Panc1 (cell line): ENCODE results near the gene COL26A1. TPM values are rescaled to one million over a fixed set of nuclear protein-coding genes. Genes with fewer than 3 reads are reported as not detected.

ENCODE experiments used
- ATAC-seq: fragments of 200-7000 bp; cut with Tn5 transposase; 2 replicates; pipeline ENCODE4 v1.9.1; 2020; ENCODE audit warnings: mild to moderate bottlenecking, moderate library complexity
- BruUV-seq: library from RNA; stranded (reverse); fragments of 400-500 nt; replicated peaks from 2 replicates; lab custom pipeline; 2021; lab: Mats Ljungman, UMichigan
- CTCF ChIA-PET: fragments of 300-600 bp; sonication (Branson Sonifier 250); formaldehyde crosslinking; loops from one replicate; lab custom pipeline; 2022; ENCODE audit warnings: antibody characterized with exemption; lab: Charles Lee
- POLR2A ChIA-PET: fragments of 300-600 bp; sonication (Branson Sonifier 250); formaldehyde crosslinking; loops from one replicate; lab custom pipeline; 2022; ENCODE audit warnings: antibody characterized with exemption; lab: Charles Lee
- DNase-seq: peaks from one replicate; pipeline ENCODE4 v3.0.0-alpha.2; 2010; ENCODE audit warnings: low read depth, low spot score
- H3K27ac ChIP-seq: 2 replicates; pipeline ENCODE4 v1.5.1; 2011; ENCODE audit warnings: mild to moderate bottlenecking, low read length, inconsistent platforms
- H3K27me3 ChIP-seq: fragments of 200-500 bp; sonication (Bioruptor generic); 2 replicates; pipeline ENCODE4 v1.6.0; 2014; ENCODE audit warnings: low read length, inconsistent platforms; ENCODE audit not compliant: control insufficient read depth, insufficient read depth
- H3K36me3 ChIP-seq: fragments of 200-500 bp; sonication (Bioruptor generic); 2 replicates; pipeline ENCODE4 v1.5.1; 2014; ENCODE audit warnings: inconsistent platforms, mild to moderate bottlenecking, low read length, moderate library complexity; ENCODE audit not compliant: control insufficient read depth, insufficient read depth
- H3K4me1 ChIP-seq: 2 replicates; pipeline ENCODE4 v1.5.1; 2011; ENCODE audit warnings: inconsistent platforms, mild to moderate bottlenecking, low read length, moderate library complexity; ENCODE audit not compliant: control insufficient read depth, insufficient read depth
- H3K4me3 ChIP-seq, 2 experiments: 2 replicates each; pipeline ENCODE4 v1.5.1; 2011 to 2012; ENCODE audit warnings: low read depth in 2 of 2, low read length in 2 of 2, mild to moderate bottlenecking in 2 of 2, inconsistent platforms in 1 of 2, moderate library complexity in 1 of 2
- H3K9me3 ChIP-seq: fragments of 200-500 bp; sonication (Bioruptor generic); 2 replicates; pipeline ENCODE4 v1.5.1; 2014; ENCODE audit warnings: low read depth, mild to moderate bottlenecking, inconsistent platforms, low read length, moderate library complexity; ENCODE audit not compliant: control insufficient read depth, insufficient read depth
- CTCF ChIP-seq: fragments of 450-650 bp; IDR thresholded peaks from 2 replicates; pipeline ENCODE4 v1.5.1; 2017; ENCODE audit warnings: mild to moderate bottlenecking
- POLR2AphosphoS5 ChIP-seq: IDR thresholded peaks from 2 replicates; pipeline ENCODE4 v1.6.1; 2012; ENCODE audit warnings: mild to moderate bottlenecking, low read depth, low read length, moderate library complexity
- REST ChIP-seq, 2 experiments: IDR thresholded peaks; 2 replicates each; pipeline ENCODE4 v1.6.1; 2011 to 2012; ENCODE audit warnings: low read depth in 2 of 2, control low read depth in 1 of 2, low read length in 1 of 2, mild to moderate bottlenecking in 1 of 2, moderate library complexity in 1 of 2; ENCODE audit not compliant: insufficient read depth in 1 of 2
- SIN3A ChIP-seq: IDR thresholded peaks from 2 replicates; pipeline ENCODE4 v1.6.1; 2012; ENCODE audit warnings: low read depth, mild to moderate bottlenecking, low read length, moderate library complexity, borderline replicate concordance; ENCODE audit not compliant: insufficient read depth
- TCF7L2 ChIP-seq: IDR thresholded peaks from 2 replicates; pipeline ENCODE4 v1.6.1; 2011; ENCODE audit warnings: mild to moderate bottlenecking, low read depth, low read length, inconsistent platforms
- in situ Hi-C: cut with HindIII; loops from 2 replicates; pipeline ENCODE4 v1.10.0; 2016; ENCODE audit warnings: low sequenced_read_pairs, low pct_unique_long_range_greater_than_20kb
- intact Hi-C: fragments of 100-400 bp; cut with micrococcal nuclease; formaldehyde crosslinking; loops from one replicate; pipeline ENCODE4 v1.10.0; 2022; ENCODE audit not compliant: unreplicated experiment
- total RNA-seq: library from RNA; stranded (reverse); gene quantifications from one replicate; pipeline ENCODE4 v1.2.1, GENCODE V29; 2021; ENCODE audit not compliant: unreplicated experiment

The COL26A1 gene
- total RNA-seq, 1 experiment from 2014 or later, result 25.8 TPM

DNA sequence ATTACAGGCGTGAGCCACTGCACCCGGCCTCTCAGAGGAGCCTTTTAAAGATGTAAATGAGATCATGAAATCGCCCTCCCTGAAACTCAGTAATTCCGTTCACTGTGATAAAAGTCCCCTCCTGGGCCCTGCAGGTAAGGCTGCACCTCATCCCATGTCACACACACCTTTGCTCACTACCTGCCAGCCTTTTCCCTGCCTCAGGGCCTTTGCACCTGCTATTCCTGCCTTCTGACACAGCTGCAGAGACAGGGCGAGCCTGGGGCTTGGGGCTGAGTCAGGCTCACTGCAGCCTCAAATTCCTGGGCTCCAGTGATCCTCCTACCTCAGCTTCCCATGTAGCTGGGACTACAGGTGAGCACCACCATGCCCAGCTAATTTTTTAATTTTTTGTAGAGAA, 147.6 kb downstream of the COL26A1 start:
- no peak for TF ChIP-seq TCF7L2
- TF ChIP-seq POLR2AphosphoS5, result no peak
- TF ChIP-seq CTCF, result no peak
- TF ChIP-seq SIN3A, result no peak
- no peak for TF ChIP-seq REST (IDR thresholded peaks at IDR 0.05; ENCODE audit: insufficient read depth in 1 of 2, low read depth in 2 of 2, low read length in 1 of 2)
- Histone ChIP-seq H3K36me3 (no peaks in the 10 kb centered on the region), H3K4me3 (no peak overlapping the region), H3K27me3 (no peaks in the 10 kb centered on the region), H3K9me3 (no peaks in the 10 kb centered on the region), H3K4me1 (peaks cover 2% of the 10 kb centered on the region; the same call in 1 of the 2 replicates), H3K27ac (no peak overlapping the region)
- BruUV-seq, result no TSS peak
- intact Hi-C loops, result no loop called here
- in situ Hi-C loops, result no loop called here
- CTCF ChIA-PET, result interaction anchor here (0.7 kb wide), 1 partner anchor 474 kb away, joined by 3 read pairs; no protein-coding TSS in a partner anchor
- ATAC-seq (no peak), DNase-seq (no peak)
- POLR2A ChIA-PET, result no interaction called here

DNA sequence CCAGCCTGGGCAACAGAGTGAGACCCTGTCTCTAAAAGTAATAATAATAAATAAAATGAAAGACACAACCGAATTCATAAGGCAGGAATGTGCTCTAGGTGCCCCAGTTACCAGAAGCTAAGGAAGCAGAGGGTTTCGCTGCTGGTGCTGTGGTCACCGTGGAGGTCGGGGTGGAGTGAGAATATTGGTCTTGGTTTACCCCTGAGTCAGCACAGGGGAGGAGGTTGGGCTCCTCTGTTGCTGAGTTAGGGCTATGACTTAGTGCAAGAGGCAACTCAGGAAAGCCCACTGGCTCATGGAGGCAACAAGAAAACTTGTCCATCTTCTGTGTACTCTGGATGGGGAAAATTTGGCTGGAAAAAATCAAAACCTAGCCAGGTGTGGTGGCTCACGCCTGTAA, 149.3 kb downstream of the COL26A1 start:
- POLR2A ChIA-PET, result no interaction called here
- no peak for ATAC-seq

More for the DNA sequence above, 149.3 kb downstream of the COL26A1 start:
- no peaks in the 10 kb centered on the region for H3K36me3 ChIP-seq
- CTCF ChIA-PET, result interaction anchor here (0.5 kb wide), 1 partner anchor 42 kb away, joined by 3 read pairs; no protein-coding TSS in a partner anchor
- DNase-seq, result no peak
- no peaks in the 10 kb centered on the region; the same call in 1 of the 2 replicates for H3K4me1 ChIP-seq
- TF ChIP-seq TCF7L2, result no peak
- no peak for TF ChIP-seq SIN3A
- no peak for TF ChIP-seq POLR2AphosphoS5
- no peak for TF ChIP-seq CTCF
- TF ChIP-seq REST (IDR thresholded peaks at IDR 0.05; ENCODE audit: insufficient read depth in 1 of 2, low read depth in 2 of 2, low read length in 1 of 2), result no peak
- in situ Hi-C loops (no loop called here), intact Hi-C loops (no loop called here)
- H3K27me3 ChIP-seq, result no peaks in the 10 kb centered on the region
- H3K9me3 ChIP-seq, result no peaks in the 10 kb centered on the region
- no peak overlapping the region for H3K27ac ChIP-seq
- no peak overlapping the region for H3K4me3 ChIP-seq
- BruUV-seq, result no TSS peak
